Skin epidermis (tissue), 12 donors: ENCODE data around the gene VOPP1.
"Not testable (repeated sequence)": the region's sequence is repeated elsewhere in the genome, so short reads cannot be mapped to it uniquely, and the experiment has no call there.

Experiments
- H3K27ac ChIP-seq, 21 experiments: fragments of 200-600 bp; sonication (generic) in 11 of 21; one replicate each; pipeline ENCODE4 v1.5.0; 2020; ENCODE audit warnings: mild to moderate bottlenecking in 3 of 21, inconsistent platforms in 2 of 21, moderate library complexity in 2 of 21
- H3K4me3 ChIP-seq, 7 experiments: fragments of 200-600 bp; sonication (generic) in 2 of 7; one replicate each; pipeline ENCODE4 v1.5.0; 2020; ENCODE audit warnings: inconsistent platforms in 2 of 7, mild to moderate bottlenecking in 2 of 7, moderate library complexity in 1 of 7

The VOPP1 gene

DNA sequence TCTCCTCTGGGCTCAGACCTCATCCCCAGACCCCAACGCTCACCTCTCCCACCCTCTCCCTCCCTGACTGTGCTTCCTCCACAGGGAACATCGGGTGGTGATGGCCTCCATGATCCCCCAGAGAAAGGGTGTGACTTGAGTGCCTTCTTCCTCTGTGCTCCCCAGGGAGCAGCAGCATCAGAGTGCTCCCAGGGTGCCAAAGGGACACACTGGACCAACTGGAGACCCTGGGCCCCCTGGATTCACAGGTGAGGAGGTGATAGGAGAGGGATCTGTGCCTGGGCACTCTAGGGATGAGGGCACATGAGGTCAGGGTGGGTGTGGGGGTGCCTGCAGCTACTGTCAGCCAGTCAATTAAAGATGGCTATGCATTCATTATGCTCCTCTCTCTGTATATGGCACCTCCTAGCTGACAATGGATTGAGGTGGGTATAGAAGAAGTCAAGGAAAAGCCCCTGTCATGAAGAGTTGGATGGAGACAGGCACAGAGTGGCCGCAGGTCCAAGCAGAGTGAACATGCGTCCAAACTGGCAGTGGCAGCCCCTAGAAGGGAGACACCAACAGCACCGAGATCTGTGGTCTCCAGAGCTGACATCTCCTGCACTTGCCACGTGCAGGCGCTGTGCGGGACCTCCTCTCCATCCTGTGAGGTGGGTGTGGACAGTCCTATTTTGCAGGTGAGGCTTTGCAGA is 15.5 kb upstream of the VOPP1 start:
- H3K4me3 ChIP-seq: no peak overlapping the region
- no peak overlapping the region for H3K27ac ChIP-seq

- H3K27ac ChIP-seq, H3K4me3 ChIP-seq: not testable (repeated sequence)
Observed at GRCh38 chr7:55582656-55583055, 10.4 kb upstream of the VOPP1 start.

GRCh38 chr7:55576753-55577152 is 4.5 kb upstream of the VOPP1 start:
- Histone ChIP-seq H3K4me3 (no peak overlapping the region), H3K27ac (no peak overlapping the region)

- Histone ChIP-seq H3K27ac (no peak overlapping the region), H3K4me3 (no peak overlapping the region)
Observed at GRCh38 chr7:55575733-55576132, 3.4 kb upstream of the VOPP1 start.

- no peak overlapping the region for H3K27ac ChIP-seq
- no peak overlapping the region for H3K4me3 ChIP-seq
Observed at GRCh38 chr7:55575098-55575497, 2.8 kb upstream of the VOPP1 start.

- Histone ChIP-seq H3K4me3 (no peak overlapping the region), H3K27ac (peak overlapping the region in 4 of 21 experiments; percentile 18 to 98 (median 58))
Observed at GRCh38 chr7:55574051-55574717, 1.9 kb upstream of the VOPP1 start.

DNA sequence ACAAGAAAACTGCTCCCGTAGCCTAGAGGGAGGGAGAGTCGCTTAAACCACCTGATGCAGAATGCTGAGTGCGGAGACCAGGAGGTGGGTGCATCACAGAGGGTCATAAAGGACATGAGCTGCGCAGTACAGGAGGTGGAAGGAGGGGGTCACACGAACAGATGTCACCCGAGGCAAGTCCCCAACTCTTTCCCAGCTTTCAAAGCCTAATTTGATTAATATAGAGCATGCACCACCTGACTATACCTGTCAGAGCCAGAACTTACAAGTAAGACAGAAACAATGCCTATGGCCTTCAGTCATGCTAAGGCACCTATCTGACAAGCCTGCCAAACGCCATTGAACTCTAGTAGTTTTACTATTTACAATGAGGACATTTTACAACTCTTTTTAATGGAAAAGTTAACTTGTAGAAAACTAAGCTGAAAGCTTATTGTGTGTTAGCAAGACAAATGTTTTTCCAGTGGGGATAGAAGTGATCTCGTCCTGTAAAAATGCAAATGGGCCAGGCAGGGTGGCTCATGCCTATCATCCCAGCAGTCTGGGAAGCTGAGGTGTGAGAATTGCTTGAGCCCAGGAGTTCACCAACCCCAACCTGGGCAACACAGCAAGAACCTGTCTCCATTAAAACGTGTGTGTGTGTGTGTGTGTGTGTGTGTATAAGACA is 1.1 kb upstream of the VOPP1 start:
- peak overlapping the region in 5 of 7 experiments; percentile 39 to 89 (median 56) for H3K4me3 ChIP-seq

DNA sequence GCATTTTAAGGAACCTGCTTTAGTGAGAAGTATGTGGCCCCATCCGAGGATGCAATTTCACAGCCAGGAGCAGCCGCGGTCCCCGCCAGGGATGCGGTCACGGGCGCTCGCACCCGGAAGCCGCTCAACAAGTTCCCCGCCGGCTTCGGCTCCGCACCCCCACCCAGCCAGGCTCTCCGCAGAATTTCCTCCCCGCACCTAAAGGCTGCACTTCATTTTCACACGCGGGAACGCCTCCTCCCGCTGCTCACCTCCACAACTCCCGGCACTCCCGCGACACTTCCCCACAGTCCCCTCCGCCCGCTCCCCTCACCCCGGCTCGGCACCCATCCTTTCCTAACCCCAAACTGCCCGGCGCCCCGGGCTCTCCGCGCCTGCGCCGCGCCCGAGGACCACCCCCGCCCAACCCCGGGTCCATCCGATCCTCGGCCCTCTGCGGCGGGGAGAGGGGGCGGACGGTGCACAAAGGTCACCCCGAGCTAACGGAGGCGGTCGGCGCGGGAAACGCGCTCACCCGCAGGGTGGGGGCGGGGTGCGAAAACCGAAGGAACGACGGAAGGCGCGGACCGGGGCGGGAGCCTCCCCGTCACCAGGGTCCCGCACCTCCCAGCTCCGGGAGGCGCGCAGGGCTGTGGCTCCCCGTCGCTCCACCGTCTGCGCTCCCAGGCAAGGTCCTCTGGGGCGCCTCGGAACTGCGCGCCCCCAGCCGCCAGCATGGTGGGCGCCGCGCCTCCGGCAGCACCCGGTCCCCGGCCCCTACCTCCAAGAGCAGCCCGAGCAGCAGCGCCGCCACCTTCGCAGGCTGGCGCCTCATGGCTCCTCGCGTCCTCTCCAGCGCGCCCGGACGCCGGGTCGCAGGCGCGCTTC is 558 bp downstream of the VOPP1 start:
- Histone ChIP-seq H3K4me3 (peak overlapping the region; percentile 56 to 95 (median 81)), H3K27ac (peak overlapping the region; percentile 74 to 98 (median 88))

More for the DNA sequence above, 1.1 kb upstream of the VOPP1 start:
- peak overlapping the region in 17 of 21 experiments; percentile 40 to 98 (median 84) for H3K27ac ChIP-seq

- Histone ChIP-seq H3K27ac (peak overlapping the region in 20 of 21 experiments; percentile 74 to 98 (median 88)), H3K4me3 (peak overlapping the region; percentile 56 to 95 (median 81))
Observed at GRCh38 chr7:55570939-55571338, 1.4 kb downstream of the VOPP1 start.

DNA sequence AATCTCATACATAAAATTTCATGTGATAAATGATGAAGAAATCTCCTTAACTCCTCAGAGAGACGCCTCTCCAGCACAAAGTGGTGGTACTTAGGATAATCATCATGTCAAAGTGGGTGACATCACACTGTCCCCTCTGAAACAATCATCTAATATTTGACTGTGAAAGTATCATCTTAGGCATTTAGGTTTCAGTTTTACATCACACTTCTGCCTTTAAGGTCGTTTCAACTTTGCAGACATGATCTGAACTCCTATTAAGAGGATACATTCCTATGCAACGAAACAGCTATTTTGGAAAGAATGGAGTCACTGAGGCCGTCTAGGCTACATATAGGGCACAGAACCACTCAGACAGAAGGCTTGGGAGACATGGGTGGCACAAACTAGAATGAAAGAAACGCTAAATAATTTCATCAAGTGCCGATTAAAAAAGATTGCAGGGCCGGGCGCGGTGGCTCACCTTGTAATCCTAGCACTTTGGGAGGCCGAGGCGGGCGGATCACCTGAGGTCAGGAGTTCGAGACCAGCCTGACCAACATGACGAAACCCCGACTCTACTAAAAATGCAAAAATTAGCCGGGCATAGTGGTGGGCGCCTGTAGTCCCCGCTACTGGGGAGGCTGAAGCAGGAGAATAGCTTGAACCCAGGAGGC is 2.0 kb downstream of the VOPP1 start:
- Histone ChIP-seq H3K4me3 (peak overlapping the region in 6 of 7 experiments; percentile 56 to 95 (median 84)), H3K27ac (peak overlapping the region in 13 of 21 experiments; percentile 74 to 98 (median 88))

DNA sequence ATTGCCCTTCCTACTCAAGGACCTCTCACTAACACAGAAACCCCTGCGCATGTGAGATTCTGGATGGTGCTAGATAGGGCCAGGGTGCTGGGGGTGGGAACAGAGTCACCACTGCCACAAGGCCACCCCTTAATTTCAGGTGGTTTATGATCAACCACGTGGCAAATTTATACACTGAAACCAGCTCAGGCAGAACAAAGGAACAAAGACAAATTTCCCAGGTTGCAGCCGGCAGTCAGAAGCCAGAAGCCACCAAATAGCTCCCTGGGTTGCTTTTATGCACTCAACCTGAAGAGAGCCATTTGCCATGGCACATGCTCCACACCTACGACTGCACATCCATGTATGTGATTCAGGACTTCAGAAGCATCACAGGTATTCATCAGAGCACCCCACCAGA is 2.5 kb downstream of the VOPP1 start:
- Histone ChIP-seq H3K4me3 (peak overlapping the region in 2 of 7 experiments; percentile 80 to 89), H3K27ac (peak overlapping the region in 9 of 21 experiments; percentile 1 to 98 (median 62))

DNA sequence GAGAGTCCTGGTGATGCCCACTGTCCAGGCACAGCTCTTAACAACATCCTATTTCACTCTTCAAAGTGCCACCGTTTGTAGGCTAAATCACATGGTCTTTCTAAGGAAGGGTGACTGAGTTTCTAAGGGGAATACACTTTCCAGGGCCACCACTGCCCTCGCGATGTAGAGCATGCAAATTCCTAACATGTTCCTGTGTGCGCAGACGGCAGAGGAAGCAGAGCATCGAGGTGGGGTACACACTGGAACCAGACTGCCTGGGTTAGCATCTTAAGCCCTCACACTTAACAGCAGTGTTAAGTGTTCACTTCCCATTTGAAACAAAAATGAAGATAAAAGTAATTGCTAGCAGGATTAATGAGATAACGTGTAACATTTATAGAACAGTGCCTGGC is 3.0 kb downstream of the VOPP1 start:
- peak overlapping the region in 11 of 21 experiments; percentile 1 to 98 (median 57) for H3K27ac ChIP-seq

DNA sequence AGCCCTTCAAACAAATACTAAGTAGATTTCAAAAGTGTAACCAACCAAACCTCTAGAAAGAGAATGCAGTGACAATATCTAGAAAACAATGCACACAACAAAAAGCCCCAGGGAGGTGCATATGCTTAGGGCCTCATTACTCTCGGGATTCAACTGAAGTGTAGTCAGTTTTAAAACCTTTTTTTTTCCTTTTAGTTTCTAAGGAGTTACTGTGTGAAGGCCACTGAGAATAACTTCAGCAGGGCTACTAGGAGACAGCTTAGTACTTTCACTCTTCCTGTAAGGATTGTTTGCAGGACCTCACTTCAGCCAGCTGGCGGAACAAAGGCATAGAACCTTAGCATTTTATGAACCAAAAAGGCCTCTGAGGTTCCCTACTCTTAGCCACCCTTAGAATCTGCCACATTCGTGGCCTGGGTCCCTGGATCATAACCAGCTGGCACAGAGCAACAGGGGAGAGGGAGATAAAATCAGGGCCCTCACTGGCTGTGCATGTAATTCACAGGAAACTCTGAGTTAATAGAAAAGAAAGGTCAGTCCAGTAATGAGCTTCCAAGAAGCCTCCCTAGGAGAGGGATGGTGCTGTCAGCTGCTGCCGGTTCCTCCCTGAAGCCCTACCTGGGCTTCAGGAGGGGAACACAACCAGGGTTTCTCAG is 3.6 kb downstream of the VOPP1 start:
- H3K27ac ChIP-seq: peak overlapping the region in 11 of 21 experiments; percentile 1 to 98 (median 57)
- H3K4me3 ChIP-seq: no peak overlapping the region

More for the DNA sequence above, 3.0 kb downstream of the VOPP1 start:
- H3K4me3 ChIP-seq: no peak overlapping the region

DNA sequence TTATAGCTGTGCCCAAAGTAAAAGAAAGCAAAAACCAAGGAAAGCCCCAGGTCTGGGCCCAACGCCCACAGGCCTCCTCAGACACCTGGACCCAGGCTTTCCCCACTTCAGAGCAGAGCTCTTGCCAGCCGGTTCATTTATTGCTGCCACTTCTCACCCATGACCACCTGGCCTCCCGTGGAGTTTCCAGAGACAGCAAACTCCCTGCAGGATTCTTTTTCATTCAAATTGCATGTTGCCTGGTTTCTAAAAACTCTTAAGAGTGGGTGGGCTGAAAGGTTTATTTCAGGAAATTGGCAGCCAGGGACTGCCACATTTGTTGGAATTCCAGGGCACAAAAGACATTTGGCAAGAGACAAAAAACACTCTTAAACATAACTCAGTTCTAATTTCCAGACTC is 4.7 kb downstream of the VOPP1 start:
- Histone ChIP-seq H3K4me3 (no peak overlapping the region), H3K27ac (peak overlapping the region in 1 of 21 experiments; percentile 54)

DNA sequence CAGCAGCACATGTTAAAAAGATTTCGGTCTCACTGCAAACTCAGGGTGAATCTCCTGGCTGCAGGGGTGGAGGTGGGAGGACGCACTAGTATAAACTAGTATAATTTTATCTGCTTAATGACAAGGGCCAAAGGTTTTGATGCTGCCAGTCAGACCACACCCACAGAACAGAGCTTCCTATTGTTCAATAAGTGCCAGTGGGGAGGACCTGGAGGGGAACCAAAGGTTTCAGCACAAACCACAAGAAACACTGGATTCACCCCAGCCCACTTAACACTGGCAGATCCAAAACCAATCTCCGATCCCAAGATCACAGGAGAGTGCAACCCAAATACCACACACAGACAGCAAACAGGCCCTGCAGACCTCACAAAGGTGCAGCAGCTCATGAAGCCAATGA is 6.6 kb downstream of the VOPP1 start:
- H3K4me3 ChIP-seq: no peak overlapping the region
- H3K27ac ChIP-seq: no peak overlapping the region

DNA sequence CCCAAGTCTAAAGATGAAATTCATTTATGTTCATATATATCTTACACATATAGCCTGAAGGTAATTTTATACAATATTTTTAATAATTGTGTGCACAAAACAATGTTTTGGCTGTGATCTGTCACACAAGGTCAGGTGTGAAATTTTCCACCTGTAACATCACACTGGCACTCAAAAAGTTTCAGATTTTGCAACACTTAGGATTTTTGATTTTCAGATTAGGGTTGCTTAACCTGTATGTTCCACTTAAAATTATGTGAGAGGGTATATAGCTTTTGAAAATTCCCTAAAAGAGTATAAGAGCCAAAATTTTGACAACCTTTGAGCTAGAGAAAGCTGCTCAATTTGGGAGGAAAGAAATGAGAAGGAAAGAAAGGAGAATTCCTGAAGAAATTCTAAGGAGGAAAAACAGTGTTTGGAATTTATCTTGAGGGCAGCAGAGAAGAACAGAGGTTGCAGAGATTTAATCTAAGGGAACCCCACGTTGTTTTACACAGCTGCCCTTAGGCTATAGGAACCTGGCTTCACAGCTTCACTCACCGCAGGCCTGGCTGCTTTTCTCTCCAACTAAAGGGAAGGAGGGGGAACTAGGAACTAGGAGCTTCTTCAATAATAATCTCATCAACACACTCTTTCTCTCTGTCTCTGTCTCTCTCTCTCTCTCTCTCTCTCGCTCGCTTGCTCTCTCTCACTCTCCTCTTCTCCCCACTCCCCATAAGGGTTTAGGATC is 8.5 kb downstream of the VOPP1 start:
- no peak overlapping the region for H3K4me3 ChIP-seq
- no peak overlapping the region for H3K27ac ChIP-seq

- H3K27ac ChIP-seq: no peak overlapping the region
- H3K4me3 ChIP-seq: no peak overlapping the region
Observed at GRCh38 chr7:55561690-55562089, 10.6 kb downstream of the VOPP1 start.
